Measurements from ENCODE around the gene ATG16L2. TPM values are rescaled to one million over a fixed set of nuclear protein-coding genes. Genes with fewer than 3 reads are reported as not detected.
"Not testable (repeated sequence)": the region's sequence is repeated elsewhere in the genome, so short reads cannot be mapped to it uniquely, and the experiment has no call there.

The ATG16L2 gene
- total RNA-seq, 1 donor from 2014 or later = 24.5 TPM

DNA sequence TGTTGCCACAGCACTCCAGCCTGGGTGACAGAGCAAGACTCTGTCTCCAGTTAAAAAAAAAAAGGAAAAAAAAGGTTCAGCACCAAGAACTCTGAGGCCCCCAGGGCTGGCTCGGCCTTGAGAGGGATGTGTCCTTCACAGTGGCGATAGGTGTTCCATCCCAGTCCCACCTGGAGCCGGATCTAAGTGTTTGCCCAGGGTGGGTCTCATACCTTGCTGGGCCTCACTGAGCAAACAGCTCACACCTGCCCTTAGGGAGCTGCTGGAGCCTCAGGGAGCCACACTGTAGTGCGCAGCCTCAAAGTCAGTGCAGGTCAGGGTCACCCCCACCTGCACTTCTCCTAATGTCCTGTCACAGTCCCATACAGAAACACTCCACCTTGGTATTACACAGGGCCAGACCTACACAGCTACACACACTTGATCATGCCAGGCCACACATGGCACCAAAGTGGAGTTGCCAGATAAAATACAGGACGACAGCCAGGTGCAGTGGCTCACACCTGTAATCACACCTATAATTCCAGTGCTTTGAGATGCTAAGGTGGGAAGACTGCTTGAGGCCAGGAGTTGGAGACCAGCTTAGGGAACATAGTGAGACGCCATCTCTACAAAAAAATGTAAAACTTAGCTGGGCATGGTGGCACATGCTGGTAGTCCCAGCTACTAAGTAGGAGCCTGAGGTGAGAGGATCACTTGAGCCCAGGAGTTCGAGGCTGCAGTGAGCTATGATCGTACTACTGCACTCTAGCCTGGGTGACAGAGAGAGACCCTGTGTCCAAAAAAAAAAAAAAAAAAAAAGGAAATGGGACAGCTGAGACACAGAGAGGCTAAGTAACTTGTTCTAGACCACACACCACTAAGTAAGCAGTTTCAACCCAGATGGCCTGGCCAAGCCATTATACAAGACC lies 27.7 kb upstream of the ATG16L2 start:
- H3K27ac Mint-ChIP-seq (ENCODE audit: unreplicated experiment) = no peak overlapping the region
- no peak overlapping the region for H3K4me3 Mint-ChIP-seq
- TF ChIP-seq, protein P1, sequence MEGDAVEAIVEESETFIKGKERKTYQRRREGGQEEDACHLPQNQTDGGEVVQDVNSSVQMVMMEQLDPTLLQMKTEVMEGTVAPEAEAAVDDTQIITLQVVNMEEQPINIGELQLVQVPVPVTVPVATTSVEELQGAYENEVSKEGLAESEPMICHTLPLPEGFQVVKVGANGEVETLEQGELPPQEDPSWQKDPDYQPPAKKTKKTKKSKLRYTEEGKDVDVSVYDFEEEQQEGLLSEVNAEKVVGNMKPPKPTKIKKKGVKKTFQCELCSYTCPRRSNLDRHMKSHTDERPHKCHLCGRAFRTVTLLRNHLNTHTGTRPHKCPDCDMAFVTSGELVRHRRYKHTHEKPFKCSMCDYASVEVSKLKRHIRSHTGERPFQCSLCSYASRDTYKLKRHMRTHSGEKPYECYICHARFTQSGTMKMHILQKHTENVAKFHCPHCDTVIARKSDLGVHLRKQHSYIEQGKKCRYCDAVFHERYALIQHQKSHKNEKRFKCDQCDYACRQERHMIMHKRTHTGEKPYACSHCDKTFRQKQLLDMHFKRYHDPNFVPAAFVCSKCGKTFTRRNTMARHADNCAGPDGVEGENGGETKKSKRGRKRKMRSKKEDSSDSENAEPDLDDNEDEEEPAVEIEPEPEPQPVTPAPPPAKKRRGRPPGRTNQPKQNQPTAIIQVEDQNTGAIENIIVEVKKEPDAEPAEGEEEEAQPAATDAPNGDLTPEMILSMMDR (conservative IDR thresholded peaks at IDR 0.05) = no peak
- H3K27me3 Mint-ChIP-seq (ENCODE audit: low read depth) = peaks cover 6% of the 10 kb centered on the region
- DNase-seq (ENCODE audit: low read depth, low spot score) = no peak
- H3K9me3 Mint-ChIP-seq = no peaks in the 10 kb centered on the region
- peaks cover 19% of the 10 kb centered on the region for H3K4me1 Mint-ChIP-seq
- no peaks in the 10 kb centered on the region for H3K36me3 Mint-ChIP-seq (ENCODE audit: low read depth)

DNA sequence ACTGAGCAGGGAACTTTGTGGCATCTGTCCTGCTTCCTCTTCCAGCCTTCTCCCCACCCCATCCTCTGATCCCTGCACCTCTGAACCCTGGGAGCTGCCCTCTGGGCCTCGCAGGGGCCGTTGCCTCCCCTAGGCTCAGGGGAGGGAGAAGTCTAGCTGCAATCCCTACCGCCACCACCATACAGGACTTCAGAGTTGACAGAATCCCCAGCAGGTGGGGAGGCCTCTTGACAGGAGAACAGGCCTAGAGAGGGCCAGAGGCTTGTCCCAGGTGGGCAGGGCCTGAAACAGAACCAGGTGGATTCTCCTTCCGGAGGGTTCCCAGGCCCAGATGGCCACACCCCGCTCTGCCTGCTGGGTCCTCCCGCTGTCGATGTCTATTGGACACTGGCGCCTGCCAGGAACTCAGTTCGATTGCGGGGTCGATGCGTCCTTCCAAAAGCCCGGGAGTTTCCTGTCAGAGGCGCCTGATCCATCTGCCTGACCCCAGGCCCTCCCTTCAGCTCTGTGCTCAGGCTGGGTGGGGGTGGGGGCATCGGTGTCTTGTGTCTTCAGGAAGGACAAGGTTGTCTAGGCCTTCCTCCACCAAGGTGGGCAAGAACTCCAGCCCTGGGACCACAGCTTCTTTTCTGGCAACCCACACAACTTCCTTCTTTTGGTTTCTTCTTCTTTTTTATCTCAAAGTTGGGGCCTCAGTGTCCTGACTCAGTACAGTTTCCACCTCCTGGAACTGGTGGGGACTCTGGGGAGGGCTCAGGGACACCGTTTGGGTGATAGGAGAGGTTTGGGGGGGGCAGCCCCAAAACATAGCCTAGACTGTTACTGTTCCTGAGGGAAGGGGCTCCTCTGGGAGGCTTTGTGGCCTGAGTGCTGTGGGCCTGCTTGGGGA lies 26.8 kb upstream of the ATG16L2 start:
- Mint-ChIP-seq H3K27me3 (ENCODE audit: low read depth) (peaks cover under 1% of the 10 kb centered on the region), H3K27ac (ENCODE audit: unreplicated experiment) (no peak overlapping the region), H3K4me3 (peak overlapping the region; percentile 61), H3K4me1 (peaks cover 14% of the 10 kb centered on the region), H3K9me3 (no peaks in the 10 kb centered on the region), H3K36me3 (ENCODE audit: low read depth) (no peaks in the 10 kb centered on the region)
- DNase-seq (ENCODE audit: low read depth, low spot score) = no peak
- TF ChIP-seq, protein P1 (conservative IDR thresholded peaks at IDR 0.05) = peak; percentile 46

DNA sequence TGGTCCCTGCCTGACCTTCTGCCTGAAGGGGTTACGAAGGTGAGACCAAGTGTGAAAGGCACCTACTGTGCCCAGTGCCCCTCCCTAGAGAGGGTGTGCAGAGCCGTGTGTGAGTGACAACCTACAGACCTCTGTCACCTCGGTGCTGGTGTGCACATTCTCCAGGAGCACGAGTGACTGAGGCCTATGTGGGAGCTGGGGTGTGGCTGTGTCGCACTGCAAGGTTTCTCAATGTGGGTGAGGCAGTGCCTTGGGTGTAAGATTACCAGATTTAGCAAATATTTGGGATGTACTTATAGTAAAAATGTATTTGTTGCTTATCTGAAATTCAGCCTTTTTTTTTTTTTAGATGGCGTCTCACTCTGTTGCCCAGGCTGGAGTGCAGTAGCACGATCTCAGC lies 26.0 kb upstream of the ATG16L2 start:
- no peak overlapping the region for H3K4me3 Mint-ChIP-seq
- no peaks in the 10 kb centered on the region for H3K27me3 Mint-ChIP-seq (ENCODE audit: low read depth)
- TF ChIP-seq, protein P1 (conservative IDR thresholded peaks at IDR 0.05) = no peak
- H3K36me3 Mint-ChIP-seq (ENCODE audit: low read depth) = no peaks in the 10 kb centered on the region
- no peak for DNase-seq (ENCODE audit: low read depth, low spot score)
- H3K4me1 Mint-ChIP-seq = peaks cover 17% of the 10 kb centered on the region
- no peak overlapping the region for H3K27ac Mint-ChIP-seq (ENCODE audit: unreplicated experiment)
- no peaks in the 10 kb centered on the region for H3K9me3 Mint-ChIP-seq

DNA sequence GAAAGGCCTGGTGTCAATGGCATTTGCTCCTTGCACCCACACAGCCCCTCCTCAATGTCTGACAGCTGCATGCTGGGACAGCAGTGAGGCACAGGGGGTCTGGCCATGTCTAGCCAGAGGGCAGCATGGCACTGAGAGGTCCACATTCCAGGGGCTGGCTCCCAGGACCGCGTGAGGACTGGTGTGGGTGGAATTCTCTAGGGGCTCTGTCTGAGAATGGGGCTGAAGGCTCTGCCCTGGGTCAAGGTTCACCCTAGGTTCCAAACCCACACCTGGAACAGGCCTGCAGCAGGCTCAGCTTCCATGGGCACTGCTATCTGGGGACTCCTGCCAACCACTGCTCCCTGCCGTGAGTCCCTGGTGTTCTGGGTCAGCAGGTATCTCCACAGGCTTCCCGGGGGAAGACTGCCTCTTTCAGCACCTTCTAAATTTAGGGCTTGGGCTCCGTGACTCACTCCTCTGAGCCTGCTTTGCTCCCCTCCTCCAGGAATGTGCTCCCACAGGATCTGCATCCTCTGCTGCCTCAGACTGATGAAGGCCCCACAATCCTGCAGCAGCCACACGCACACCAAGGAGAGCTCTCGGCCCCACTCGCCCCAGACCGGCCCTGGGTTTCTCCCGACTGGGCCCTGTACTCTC lies 24.6 kb upstream of the ATG16L2 start:
- no peaks in the 10 kb centered on the region for H3K9me3 Mint-ChIP-seq
- no peaks in the 10 kb centered on the region for H3K36me3 Mint-ChIP-seq (ENCODE audit: low read depth)
- no peaks in the 10 kb centered on the region for H3K27me3 Mint-ChIP-seq (ENCODE audit: low read depth)
- no peak overlapping the region for H3K27ac Mint-ChIP-seq (ENCODE audit: unreplicated experiment)
- no peak overlapping the region for H3K4me3 Mint-ChIP-seq
- no peak for DNase-seq (ENCODE audit: low read depth, low spot score)
- TF ChIP-seq, protein P1 (conservative IDR thresholded peaks at IDR 0.05) = no peak
- H3K4me1 Mint-ChIP-seq = peaks cover 30% of the 10 kb centered on the region

- not testable (repeated sequence) for H3K36me3 Mint-ChIP-seq (ENCODE audit: low read depth); DNase-seq (ENCODE audit: low read depth, low spot score); H3K9me3 Mint-ChIP-seq; H3K27me3 Mint-ChIP-seq (ENCODE audit: low read depth); H3K27ac Mint-ChIP-seq (ENCODE audit: unreplicated experiment)
- Mint-ChIP-seq H3K4me3 (peak overlapping the region; percentile 9), H3K4me1 (peaks cover 33% of the 10 kb centered on the region)
These were observed 23.0 kb upstream of the ATG16L2 start for GRCh38 chr11:72791228-72791627.

Data from neural crest cell (in vitro differentiated cells).